ELF-1 (cell line): Measurements from ENCODE around the gene PHACTR3.
"Not testable (repeated sequence)": the region's sequence is repeated elsewhere in the genome, so short reads cannot be mapped to it uniquely, and the experiment has no call there.

Experiments
- DNase-seq: peaks from one replicate; pipeline ENCODE4 v3.0.0-alpha.2; 2016; ENCODE audit warnings: low read depth, low spot score

PHACTR3 gene

DNA sequence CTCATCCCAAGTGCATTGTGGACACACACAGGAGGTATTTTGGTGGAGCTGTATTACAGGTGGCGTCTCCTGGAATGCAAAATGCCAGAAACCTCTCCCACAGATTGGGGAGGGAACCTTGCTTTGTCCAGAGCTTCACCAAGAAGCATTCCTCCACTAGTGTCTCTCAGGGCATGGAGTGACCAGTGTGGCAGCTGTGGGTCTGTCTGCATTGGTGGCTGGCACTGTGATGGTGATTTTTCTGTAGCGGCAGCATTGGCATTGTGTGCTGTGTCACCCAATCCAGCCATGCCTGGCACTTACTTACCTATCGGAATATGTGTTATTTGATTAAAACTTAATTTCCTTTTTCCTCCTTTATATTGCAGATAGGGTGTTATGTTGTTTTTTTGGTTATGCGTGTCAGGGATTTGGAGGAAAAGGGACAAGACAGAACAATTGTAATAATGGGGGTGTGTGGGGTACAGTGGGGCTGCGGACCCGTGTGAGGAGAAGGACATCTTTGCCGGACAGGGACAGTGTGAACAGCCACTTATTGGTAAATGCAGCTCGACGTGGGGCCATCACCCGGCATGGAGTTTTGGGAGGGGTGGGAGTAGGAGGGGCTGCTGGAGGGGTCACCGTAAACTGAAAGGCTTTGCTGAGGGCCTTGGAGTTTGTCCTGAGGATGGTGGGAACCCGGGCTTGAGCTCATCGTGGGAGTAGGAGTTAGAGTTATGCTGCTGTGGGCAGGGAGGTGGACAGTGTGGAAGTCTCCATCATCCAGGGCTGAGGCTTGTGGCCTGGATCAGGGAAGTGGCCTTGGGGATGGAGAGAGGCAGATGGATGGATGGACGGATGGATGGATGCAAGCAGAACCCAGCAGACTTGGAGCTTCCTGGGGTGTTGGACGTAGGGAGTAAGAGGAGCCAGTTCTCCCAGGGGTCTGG is 224.0 kb downstream of the PHACTR3 start:
- DNase-seq = no peak

DNA sequence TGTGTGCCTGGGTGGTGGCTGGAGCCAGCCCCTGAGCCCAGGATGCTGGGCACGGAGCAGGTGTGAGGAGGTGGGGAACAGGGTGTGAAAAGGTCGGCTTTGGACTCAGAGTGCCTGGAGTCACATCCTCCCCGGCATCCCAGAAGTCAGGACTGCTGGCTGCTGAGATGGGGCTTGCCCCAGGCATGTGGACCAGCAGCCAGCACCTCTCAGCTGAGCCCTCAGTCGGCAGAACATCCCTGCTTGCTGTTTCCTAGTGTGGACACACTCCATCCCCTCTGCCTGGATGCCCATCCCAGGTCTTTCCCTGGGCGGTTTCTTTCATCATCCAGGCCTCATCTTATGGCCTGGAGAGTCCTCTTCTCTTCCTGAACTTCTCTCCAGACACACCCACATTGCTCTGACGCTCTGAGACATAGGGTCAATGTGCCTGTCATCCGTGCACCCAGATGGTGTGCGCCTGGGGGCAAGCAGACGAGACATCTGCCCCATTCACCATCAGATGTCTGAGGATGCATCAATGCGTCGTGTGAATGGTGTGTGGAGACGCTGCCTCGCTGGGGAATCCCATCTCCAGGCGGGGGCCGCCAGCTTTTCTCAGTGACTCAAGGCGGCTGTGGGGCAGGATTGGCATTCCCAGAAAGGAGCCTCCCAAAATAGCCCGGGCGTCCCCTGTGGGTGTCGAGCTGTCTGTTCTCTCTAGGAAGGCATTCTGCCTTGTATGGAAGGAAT is 224.9 kb downstream of the PHACTR3 start:
- DNase-seq = no peak

DNA sequence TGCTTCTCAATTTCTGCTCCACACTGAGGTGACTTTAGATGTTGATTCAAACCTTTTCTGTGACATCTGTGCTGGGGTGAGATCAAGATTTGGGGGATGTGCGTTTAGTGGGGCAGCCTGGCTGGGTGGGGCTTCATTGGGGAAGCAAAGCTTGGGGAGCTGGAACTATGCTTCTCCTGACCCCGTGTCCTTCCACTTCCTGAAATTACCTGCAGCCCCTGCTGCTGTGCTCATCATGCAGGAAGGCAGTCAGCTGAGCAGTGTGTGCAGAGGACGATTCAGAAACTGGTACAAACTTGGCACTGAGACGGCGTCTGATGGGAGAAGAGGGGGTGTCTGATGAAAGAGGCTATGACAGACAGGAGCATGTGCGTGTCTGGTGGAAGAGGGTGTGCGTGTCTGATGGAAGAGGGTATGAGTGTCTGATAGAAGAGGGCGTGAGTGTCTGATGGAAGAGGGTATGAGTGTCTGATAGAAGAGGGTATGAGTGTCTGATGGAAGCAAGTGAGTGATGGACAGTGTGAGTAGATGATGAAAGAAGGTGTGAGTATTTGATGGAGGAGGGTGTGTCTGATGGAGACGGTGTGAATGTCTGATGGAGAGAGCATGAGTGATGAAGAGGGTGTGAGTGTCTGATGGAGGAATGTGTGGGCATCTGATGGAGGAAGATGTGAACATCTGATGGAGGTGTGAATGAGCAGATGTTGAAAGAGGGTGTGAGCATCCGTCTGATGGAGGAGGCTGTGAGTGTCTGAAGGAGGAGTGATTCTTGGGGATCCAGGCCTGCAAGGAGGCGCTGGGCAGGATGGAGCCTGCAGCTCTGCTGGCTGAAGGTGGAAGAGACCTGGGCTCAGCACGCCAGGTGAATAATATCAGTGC is 225.7 kb downstream of the PHACTR3 start:
- no peak for DNase-seq

DNA sequence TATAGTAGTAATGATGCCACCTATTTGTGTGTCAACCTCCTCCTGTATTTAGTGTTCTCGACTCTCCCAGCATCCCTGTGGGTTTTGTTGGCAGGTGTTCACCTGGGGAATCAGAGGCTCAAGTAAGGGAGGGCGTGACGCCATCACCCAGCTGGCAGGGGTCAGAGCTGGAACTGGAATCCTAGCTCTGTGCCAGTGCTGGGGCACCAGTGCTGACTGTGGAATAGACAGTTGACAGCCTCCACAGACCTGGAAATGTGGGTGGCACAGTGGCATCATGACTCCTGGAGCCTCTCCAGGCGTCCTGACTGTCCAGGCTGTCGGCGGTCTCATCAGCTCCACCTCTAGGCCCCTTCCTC is 226.3 kb downstream of the PHACTR3 start:
- no peak for DNase-seq

DNA sequence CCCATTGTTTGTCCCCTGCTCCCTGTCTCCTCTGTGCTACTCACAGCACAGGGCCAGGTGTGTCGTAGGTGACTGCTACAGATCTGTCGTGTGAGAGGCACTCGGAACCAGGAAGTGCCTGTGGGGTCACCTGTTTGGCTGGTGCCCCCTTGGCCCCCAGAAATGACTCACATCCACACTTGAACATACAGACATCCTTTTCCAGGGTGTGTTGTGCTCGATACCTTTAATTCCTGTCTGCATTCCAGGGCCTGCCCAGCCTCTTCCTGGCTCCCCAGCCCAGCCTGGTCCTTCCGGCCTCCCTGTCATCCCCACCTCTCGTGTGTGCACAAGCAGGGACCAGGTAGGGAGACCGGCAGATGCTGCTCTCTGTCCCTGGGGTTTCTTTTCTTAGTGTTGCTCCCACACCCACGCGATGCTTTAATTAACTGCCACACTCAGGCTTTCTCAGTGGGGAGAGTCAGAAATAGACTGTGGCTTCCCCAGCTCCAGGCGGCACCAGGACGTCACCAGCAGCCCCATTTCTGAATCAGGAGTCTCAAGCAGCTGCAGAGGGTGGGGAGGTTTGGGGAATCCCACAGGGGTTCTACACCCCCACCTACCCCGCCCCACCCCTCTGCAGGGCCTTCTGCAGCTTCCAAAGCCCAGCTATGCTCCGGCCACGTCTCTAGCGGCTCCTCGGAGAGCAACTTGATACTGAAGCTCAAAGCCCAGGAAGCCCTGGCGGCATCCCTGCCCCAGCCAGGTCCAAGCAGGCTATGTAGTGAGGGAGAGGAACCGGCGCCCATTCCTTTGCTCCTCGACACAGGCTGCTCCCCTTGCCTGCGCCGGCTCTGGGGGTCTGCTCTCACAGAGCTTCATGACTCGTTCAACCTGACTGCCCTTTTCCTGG is 226.9 kb downstream of the PHACTR3 start:
- no peak for DNase-seq

DNA sequence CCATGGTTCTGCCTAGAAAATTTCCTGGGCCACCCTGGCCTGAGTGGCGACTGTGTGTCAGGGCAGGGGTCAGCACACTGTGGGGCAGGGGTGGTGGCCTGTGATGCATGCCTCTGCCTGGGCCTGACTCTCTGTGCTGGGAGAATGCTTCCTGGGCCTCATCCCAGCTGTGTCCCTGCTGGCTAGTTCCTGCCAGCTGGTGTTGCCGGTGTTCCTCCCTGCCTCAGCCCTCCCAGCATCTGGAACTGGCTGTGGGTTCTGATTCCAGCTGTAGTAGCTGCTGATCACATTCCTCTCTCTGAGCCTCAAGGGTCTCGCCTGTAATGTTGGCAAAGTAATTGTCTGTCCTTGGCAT is 227.6 kb downstream of the PHACTR3 start:
- DNase-seq = no peak

DNA sequence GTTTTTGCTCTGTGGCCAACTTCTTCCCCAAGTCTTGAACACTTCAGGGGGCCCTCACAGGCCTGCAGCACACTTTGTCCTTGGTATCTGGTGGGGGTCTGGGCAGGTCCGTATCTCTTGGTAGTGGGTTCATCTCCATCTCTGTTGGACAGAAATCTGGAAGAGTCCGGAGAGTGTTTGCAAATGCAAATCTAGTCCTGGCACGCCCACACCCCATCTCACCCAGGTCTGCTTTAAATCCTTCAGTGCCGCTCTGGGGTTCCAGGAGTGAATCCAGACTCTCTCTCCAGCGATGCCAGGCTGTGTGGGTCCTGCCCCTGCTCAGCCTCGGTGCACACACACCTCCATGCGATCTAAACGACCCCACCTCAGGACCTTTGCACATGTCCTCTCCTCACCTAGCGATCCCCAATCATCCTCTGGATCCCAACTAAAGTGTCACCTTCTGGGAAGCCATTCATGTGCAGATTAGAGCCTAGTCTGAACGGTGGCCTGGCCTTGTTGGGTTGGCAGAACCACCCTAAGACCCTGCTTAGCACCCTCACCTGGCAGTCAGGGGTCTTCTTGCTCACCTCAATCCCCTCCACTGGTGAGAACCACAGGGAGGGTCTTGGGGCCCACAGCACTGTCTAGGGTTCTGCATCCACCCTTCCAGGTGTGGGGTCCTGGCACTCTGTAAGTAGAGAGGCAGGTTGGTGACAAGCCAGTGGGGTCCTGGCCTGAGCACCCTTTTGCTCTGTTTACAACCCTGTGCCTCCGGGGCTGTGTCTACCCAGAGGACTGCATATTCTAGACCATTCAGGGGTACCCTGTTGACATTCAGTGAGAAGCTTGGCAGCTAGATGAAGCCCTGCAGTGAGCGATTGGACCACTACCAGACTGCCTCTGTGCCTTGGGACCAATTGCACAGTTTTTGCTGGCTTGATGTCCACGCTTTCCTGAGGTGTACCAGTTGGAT is 228.3 kb downstream of the PHACTR3 start:
- DNase-seq = no peak

DNA sequence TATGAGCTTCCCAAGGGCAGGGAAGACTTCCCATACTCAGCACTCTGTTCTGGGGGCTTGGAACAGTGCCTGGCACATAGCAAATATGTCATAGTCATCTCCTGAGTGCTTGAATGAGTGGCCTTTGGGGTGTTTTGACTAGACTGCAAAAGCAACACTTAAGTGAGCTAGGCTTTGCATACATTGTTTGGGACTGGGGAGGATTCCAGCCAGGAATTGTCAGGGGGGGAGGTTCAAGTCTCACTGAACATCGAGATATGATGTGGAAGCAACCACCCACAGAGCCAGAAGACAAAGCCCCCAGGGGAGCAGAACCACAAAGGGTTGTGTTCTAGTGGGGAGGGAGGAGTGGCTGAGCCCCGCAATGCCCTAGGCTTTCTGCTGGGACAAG is 230.7 kb downstream of the PHACTR3 start:
- DNase-seq = no peak

DNA sequence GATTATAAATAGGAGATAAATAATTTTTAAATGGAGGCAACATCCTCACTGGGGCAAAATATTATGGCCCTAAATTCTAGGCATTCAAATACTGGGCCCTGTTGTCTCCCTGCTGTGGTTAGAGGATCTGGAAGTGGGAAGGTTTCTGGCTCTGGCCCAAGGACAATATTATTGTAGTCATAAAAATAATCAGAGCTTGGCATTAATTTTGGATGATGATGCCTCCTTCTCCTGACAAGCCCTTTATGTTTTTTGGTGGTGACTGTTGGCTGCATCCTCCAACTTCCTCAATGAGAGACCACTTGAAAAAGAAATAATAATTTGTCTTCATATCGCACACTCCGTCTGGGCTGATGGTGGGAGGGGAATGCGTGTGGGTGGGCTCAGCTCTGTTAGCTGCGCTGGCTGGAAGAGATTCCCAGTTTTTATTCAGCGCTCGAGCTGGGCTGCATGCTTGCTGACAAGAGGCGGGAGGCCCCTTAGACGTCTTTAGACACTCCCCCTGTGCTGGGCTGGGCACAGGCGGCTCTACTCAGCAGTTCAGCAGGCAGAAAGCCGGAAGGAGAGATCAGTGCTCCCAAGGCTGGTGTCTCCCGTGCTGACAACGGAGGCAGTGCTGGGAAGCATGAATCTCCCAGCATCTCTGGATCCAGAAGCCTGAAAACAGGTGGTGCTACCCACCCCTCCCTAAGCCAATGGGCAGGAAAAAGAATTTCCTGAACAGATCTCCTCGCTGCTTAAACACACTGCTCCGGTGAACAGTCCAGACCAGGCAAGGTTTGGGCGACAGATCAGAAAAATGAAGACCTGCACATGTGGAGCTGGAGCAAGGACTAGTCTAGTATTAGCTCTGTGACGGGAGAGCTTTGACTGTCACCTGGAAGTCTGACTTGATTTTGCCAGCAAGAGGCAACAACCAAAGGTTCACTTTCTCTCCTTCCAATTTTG is 231.4 kb downstream of the PHACTR3 start:
- peak; percentile 63 for DNase-seq

DNA sequence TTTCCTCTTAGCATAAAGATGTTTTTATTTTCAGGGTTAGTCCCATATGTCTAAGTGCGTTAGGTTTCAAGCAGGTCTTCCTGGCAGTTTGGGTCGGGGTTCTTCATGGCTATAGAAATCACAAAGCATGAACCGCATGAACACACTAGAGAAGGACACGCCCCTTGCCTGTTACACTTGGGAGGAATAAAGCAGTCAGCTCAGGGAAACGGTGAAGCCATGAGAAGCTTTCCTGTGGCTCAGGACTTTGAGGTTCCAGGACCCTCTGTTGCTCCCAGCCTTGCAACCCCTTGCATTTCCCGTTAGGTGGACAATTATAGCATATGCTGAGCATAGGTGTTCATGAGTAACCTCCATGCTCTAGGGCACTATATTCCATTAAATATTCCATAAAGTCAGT is 232.4 kb downstream of the PHACTR3 start:
- DNase-seq = no peak

DNA sequence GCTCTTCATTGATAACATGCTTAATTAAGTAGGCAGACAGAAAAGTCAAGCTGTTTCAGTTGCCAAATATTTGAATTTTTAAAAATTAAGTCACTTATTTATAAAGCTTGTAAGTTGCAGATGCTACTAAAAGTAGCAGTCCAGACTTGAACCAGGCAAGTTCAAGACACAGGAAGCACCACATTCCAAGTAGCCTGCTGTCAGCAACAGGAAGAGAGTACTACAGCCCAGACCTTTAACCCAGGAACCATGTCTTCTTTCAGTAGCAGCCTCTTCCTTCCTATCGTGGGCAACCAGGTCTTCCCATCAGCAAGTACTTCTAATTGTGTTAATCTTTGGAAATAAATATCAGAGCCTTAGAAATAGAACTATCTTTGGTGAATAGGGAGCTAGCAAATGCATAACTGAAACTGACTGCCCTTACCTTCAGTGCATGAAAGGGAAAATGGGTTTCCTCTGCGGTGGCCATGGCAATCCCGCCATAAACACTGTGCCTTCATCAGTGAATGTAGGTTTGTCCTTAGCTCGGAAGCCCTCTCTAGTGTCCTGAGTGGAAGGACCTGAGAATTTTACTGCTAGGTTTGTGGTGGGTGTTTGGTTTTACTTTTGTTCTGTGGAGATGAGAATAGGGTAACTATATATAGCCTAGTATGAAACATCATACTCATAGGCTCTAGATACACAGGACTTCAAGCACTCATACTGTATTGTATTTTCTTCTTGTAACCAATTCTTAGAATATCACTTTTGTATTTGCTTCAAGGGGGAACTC is 233.5 kb downstream of the PHACTR3 start:
- DNase-seq = no peak

DNA sequence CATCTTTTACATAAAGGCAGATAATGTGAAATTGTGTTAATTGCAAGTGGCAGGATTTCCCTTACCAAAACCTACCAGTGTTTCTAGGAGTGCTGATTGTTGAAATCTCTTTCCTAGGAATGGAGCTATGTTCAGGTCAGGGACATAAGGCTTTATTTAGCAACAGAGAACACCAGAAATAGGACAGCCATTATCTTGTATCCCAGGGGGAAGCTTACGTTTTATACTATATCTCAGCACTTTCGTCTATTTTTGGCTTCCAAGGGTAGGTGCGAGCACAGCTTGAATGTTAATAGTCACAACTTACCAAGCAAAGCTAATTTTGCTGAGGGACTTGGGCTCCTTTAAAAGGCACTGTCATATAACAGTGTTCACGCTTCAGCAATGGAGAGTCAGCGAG is 235.1 kb downstream of the PHACTR3 start:
- no peak for DNase-seq

DNA sequence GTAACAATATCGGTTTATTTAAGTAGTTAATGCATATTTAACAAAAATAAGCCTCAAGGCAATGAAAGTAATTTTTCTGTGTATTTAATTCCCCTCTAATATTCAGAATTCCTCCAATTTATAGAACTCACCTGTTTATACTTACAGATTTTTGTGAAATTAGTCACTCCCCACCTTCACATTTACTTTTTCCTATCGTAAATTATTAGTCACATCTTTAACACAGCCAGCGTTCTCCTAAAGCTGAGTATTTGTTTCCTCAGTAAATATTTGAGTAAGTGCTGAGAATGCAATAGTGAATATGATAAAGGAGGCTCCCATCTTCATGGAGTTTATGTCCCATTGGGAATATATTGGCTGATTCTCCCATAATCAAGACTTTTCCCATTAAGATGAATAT is 241.1 kb downstream of the PHACTR3 start:
- no peak for DNase-seq

DNA sequence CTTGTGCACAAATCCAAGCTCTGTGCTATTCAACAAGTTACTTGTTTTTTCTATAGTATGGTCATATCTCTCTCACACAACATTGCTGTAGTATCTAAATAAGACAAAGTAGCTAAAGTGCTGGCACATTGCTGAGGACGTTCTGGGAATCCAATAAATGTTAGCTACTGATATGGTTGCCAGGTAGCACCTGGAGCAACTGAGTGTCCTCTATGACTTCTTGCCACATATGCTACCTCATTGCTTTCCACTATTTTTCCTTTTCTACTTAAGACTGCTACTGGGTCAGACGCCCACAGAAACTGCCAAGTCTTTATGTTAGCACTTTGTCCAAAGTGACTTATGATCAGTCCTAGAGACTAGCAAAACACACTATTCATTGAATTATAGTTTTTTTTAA is 243.8 kb downstream of the PHACTR3 start:
- no peak for DNase-seq

DNA sequence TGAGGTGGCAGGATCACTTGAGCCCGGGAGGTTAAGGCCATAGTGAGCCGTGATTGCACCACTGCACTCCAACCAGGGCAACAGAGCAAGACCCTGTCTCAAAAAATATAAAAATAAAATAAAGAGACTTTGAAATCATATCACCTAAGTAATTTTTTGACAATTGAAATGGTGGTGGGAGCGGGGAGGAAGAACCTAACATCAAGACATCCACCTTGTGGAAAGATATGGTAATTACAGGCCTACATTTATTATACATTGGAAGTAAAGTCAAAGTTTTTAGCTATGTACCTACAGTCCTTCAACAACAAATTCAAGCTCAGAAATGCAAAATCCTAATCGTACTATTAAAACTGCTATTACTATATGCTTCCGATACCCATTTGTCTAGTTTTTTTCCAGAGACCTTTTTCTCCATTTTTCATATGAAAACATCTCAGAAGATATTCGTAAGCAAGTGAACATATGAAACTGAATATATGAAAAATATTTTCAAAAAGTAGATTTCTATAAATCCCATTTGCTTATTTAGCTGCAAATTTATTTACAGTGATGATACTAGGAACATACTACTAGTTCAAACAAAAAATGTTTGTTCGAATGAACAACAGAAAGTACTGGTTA is 245.8 kb downstream of the PHACTR3 start:
- DNase-seq = no peak

DNA sequence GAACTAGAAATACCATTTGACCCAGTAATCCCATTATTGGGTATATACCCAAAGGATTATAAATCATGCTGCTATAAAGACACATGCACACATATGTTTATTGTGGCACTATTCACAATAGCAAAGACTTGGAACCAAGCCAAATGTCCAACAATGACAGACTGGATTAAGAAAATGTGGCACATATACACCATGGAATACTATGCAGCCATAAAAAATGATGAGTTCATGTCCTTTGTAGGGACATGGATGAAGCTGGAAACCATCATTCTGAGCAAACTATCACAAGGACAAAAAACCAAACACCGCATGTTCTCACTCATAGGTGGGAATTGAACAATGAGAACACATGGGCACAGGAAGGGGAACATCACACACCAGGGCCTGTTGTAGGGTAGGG is 252.2 kb downstream of the PHACTR3 start:
- DNase-seq = not testable (repeated sequence)

DNA sequence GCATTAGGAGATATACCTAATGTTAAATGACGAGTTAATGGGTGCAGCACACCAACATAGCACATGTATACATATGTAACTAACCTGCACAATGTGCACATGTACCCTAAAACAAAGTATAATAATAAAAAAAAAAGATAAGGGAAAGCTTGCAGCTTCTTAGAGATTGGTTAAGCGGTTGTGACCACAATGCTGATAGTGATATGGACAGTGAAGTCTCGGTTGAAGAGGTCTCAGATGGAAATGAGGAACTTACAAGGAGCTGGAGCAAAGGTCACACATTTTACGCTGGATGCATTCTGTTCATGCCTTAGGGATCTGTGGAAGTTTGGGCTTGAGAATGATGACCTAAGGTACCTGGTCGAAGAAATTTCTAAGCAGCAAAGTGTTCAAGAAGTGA is 252.6 kb downstream of the PHACTR3 start:
- DNase-seq = not testable (repeated sequence)

DNA sequence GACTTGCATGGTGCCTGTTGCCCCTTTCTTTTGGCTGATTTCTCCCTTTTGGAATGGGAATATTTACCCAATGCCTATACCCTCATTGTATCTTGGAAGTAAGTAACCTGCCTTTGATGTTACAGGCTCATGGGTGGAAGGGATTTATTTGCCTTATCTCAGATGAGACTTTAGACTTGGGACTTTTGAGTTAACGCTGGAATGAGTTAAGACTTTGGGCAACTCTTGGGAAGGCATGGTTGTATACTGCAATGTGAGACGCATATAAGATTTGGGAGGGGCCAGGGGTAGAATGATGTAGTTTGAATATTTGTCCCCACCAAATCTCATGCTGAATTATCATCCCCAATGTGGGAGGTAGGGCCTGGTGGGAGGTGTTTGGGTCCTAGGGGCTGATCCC is 253.6 kb downstream of the PHACTR3 start:
- DNase-seq = no peak
